PC-3 (cell line): ENCODE results near the gene TNKS1BP1. TPM values are rescaled to one million over a fixed set of nuclear protein-coding genes. Genes with fewer than 3 reads are reported as not detected.

Experiments
- ATAC-seq: fragments of 200-7000 bp; cut with Tn5 transposase; 2 replicates; pipeline ENCODE4 v1.9.1; 2020; ENCODE audit warnings: mild to moderate bottlenecking, moderate library complexity
- BruUV-seq: library from RNA; stranded (reverse); fragments of 400-500 nt; replicated peaks from 2 replicates; lab custom pipeline; 2021; lab: Mats Ljungman, UMichigan
- CTCF ChIA-PET: fragments of 300-600 bp; sonication (Branson Sonifier 250); formaldehyde crosslinking; loops from one replicate; lab custom pipeline; 2022; ENCODE audit warnings: antibody characterized with exemption; lab: Charles Lee
- POLR2A ChIA-PET: fragments of 300-600 bp; sonication (Branson Sonifier 250); formaldehyde crosslinking; loops from one replicate; lab custom pipeline; 2022; ENCODE audit warnings: antibody characterized with exemption; ENCODE audit not compliant: unreplicated experiment; lab: Charles Lee
- DNase-seq: peaks from one replicate; pipeline ENCODE4 v3.0.0-alpha.2; 2015
- H2AFZ ChIP-seq: fragments of 300-600 bp; sonication (generic); 2 replicates; pipeline ENCODE4 v1.6.0; 2016; ENCODE audit warnings: antibody characterized with exemption, low read length
- H3F3A ChIP-seq: fragments of 300-600 bp; sonication (generic); one replicate; pipeline ENCODE4 v1.6.0; 2017; ENCODE audit warnings: antibody characterized with exemption, low read length, control low read depth, mild to moderate bottlenecking; ENCODE audit not compliant: unreplicated experiment
- H3K27ac ChIP-seq: fragments of 300-600 bp; sonication (generic); 2 replicates; pipeline ENCODE4 v1.5.1; 2016; ENCODE audit warnings: mild to moderate bottlenecking, low read length
- H3K27me3 ChIP-seq: fragments of 300-600 bp; sonication (generic); 2 replicates; pipeline ENCODE4 v1.6.1; 2016; ENCODE audit warnings: low read length, mixed read lengths
- H3K36me3 ChIP-seq: fragments of 300-600 bp; sonication (generic); 2 replicates; pipeline ENCODE4 v1.6.1; 2016; ENCODE audit warnings: low read depth, mixed run types, low read length, mixed read lengths
- H3K4me1 ChIP-seq: fragments of 300-600 bp; sonication (generic); 2 replicates; pipeline ENCODE4 v1.5.1; 2016; ENCODE audit warnings: low read length; ENCODE audit not compliant: insufficient read depth
- H3K4me2 ChIP-seq: fragments of 300-600 bp; sonication (generic); 2 replicates; pipeline ENCODE4 v1.6.0; 2016; ENCODE audit warnings: low read length
- H3K4me3 ChIP-seq: fragments of 300-600 bp; sonication (generic); 2 replicates; pipeline ENCODE4 v1.5.1; 2016; ENCODE audit warnings: mild to moderate bottlenecking, low read length, mixed read lengths
- H3K79me2 ChIP-seq: fragments of 300-600 bp; sonication (generic); 2 replicates; pipeline ENCODE4 v1.6.1; 2017; ENCODE audit warnings: low read length, mixed read lengths
- H3K9ac ChIP-seq: fragments of 300-600 bp; sonication (generic); 2 replicates; pipeline ENCODE4 v1.6.0; 2016; ENCODE audit warnings: mild to moderate bottlenecking, low read length
- H3K9me2 ChIP-seq: fragments of 300-600 bp; sonication (generic); replicated peaks from 2 replicates; pipeline ENCODE4 v1.6.1; 2016; ENCODE audit warnings: mixed run types, low read length, mixed read lengths
- H3K9me3 ChIP-seq: fragments of 300-600 bp; sonication (generic); 2 replicates; pipeline ENCODE4 v1.6.1; 2016; ENCODE audit warnings: low read length, mixed read lengths
- H4K20me1 ChIP-seq: fragments of 300-600 bp; sonication (generic); 2 replicates; pipeline ENCODE4 v1.6.1; 2016; ENCODE audit warnings: low read length, mixed read lengths
- EZH2 ChIP-seq: fragments of 300-600 bp; sonication (generic); IDR thresholded peaks from one replicate; pipeline ENCODE4 v1.6.1; 2017; ENCODE audit warnings: antibody characterized with exemption, mild to moderate bottlenecking, low read length; ENCODE audit not compliant: unreplicated experiment
- EZH2phosphoT487 ChIP-seq: fragments of 300-600 bp; sonication (generic); IDR thresholded peaks from 2 replicates; pipeline ENCODE4 v1.6.1; 2018; ENCODE audit warnings: mild to moderate bottlenecking, antibody characterized with exemption, low read length, borderline replicate concordance
- intact Hi-C: fragments of 100-400 bp; cut with micrococcal nuclease; formaldehyde crosslinking; loops from 2 replicates; pipeline ENCODE4 v1.9.0; 2023
- total RNA-seq: library from RNA; depleted of rRNA; stranded (reverse); fragments of >200 nt; gene quantifications from 2 replicates; pipeline ENCODE4 v1.2.3, GENCODE V29; 2014
- TF ChIP-seq, protein P1 (sequence below): fragments of 300-600 bp; sonication (generic); conservative IDR thresholded peaks from 2 replicates; pipeline ENCODE4 v1.5.1; 2017; ENCODE audit warnings: antibody characterized with exemption, low read depth, mild to moderate bottlenecking, low read length

Gene TNKS1BP1
- total RNA-seq, 1 experiment from 2014 or later, result 89.6 TPM

DNA sequence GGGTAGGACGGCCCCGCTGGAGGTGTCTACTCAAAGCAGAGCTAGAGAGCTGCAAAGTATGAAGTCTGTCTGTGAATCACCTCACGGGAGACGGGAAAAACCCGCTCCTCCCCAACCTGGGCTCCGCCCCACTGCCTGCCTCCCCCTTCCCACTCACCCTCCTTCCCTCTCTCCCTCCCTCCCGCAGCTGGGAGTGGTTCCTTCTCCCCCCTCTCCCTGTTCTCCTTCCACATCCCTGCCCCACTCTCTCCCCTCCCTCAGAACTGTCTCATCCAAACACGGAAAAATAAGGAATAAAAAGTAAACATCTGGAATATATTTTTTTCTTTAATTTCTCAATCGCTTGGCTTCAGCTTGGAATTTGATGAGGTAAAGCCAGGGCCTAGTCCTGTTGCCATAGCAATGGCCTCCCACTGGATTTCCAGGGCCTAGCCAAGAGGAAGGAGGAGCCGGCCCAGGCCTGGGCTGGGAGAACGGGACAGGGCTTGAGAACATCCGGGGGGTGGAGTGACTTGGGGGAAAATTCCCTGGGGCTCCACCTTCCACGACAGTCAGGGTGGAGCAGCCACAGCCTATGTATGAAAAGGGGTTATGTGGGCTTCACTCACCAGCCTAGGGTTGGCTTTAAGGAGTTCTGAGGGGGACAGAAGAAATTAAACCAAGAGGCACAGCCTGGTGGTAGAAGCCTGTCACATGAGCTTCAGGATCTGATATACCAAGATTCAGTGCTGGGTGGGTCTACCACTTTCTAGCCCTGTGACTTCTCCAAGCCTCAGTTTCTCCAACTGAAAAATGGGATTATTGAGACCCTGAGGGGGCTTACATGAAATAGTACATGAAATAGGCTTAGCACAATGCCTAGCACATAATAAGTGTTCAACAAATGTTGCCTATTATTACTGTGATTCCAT is 2.2 kb downstream of the TNKS1BP1 start:
- H3K4me2 ChIP-seq, result peak overlapping the region; percentile 93
- H3K27me3 ChIP-seq, result no peaks in the 10 kb centered on the region
- intact Hi-C loops, result loop anchor here (1.0 to 5.0 kb wide), 3 partner anchors 11 to 1255 kb away; partner anchors contain the start of genes LPXN and ZFP91
- ChIA-PET CTCF (interaction anchor here (0.6 to 1.9 kb wide), 5 partner anchors 11 to 1329 kb away, joined by 3 to 9 read pairs (median 8); partner anchors contain the start of gene SSRP1), POLR2A (interaction anchor here (0.6 to 1.2 kb wide), 3 partner anchors 11 to 83 kb away, joined by 7 to 12 read pairs (median 7); partner anchors contain the start of gene SSRP1)
- TF ChIP-seq, protein P1, sequence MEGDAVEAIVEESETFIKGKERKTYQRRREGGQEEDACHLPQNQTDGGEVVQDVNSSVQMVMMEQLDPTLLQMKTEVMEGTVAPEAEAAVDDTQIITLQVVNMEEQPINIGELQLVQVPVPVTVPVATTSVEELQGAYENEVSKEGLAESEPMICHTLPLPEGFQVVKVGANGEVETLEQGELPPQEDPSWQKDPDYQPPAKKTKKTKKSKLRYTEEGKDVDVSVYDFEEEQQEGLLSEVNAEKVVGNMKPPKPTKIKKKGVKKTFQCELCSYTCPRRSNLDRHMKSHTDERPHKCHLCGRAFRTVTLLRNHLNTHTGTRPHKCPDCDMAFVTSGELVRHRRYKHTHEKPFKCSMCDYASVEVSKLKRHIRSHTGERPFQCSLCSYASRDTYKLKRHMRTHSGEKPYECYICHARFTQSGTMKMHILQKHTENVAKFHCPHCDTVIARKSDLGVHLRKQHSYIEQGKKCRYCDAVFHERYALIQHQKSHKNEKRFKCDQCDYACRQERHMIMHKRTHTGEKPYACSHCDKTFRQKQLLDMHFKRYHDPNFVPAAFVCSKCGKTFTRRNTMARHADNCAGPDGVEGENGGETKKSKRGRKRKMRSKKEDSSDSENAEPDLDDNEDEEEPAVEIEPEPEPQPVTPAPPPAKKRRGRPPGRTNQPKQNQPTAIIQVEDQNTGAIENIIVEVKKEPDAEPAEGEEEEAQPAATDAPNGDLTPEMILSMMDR, result no peak
- TF ChIP-seq EZH2phosphoT487 (no peak), EZH2 (no peak)
- peaks cover 7% of the 10 kb centered on the region for H3F3A ChIP-seq
- peaks cover 14% of the 10 kb centered on the region; the same call in 1 of the 2 replicates for H4K20me1 ChIP-seq
- H3K4me3 ChIP-seq, result peak overlapping the region; percentile 85
- H3K9me3 ChIP-seq, result no peaks in the 10 kb centered on the region
- peak overlapping the region; percentile 8 for H2AFZ ChIP-seq
- H3K27ac ChIP-seq, result peak overlapping the region; percentile 82
- peak; percentile 52 for ATAC-seq
- H3K79me2 ChIP-seq, result peaks cover 42% of the 10 kb centered on the region
- DNase-seq, result peak; percentile 93
- no peaks in the 10 kb centered on the region for H3K9me2 ChIP-seq
- H3K36me3 ChIP-seq, result peaks cover 27% of the 10 kb centered on the region
- H3K9ac ChIP-seq, result peak overlapping the region; percentile 56
- BruUV-seq, result TSS peak; percentile 18
- H3K4me1 ChIP-seq, result peaks cover 53% of the 10 kb centered on the region

DNA sequence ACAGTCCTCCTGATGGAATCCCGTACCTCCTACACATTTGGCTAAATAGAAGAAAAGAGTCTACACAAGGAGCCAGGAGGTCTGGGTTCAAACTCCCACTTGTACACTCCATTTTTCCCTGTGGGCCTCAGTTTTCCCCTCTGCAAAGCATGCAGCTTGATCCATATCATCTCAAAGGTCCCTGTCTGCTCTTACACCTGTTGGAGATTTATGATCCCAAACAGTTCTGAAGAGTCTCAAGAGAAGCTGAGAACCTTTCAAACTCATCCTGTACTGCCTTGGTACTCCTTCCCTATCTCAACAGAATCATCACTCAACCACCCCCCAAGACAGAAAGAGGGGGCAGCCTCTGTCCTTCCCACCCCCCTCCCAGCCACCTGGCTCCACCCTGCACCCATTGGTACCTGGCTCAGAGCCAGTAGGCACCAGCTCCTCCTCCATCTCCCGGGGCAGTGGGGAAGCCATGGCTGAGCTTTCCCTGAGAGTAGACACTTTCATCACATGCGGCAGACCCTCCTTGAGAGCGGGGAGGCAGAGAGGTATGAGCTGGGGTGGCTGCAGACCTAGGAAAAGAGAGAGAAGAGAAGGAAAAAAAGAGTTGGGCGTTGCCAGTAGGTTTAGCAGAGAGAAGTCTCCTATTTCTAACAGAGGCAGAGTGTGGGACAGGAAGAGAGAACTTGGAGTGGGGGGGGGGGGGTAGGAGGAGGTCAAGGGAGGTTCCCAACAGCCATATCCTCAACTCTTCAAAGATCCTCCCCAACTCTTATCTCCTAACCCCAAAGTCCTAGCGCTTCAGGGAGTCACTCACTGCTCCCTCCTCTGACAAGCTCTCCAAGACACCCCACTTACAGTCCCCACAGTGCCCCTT is 3.1 kb downstream of the TNKS1BP1 start:
- Histone ChIP-seq H3K27me3 (no peaks in the 10 kb centered on the region), H2AFZ (peak overlapping the region; percentile 8), H3K27ac (peak overlapping the region; percentile 82), H4K20me1 (peaks cover 14% of the 10 kb centered on the region; the same call in 1 of the 2 replicates), H3K9ac (peak overlapping the region; percentile 56), H3K9me2 (no peaks in the 10 kb centered on the region), H3K4me2 (peak overlapping the region; percentile 93), H3F3A (peaks cover 7% of the 10 kb centered on the region), H3K4me3 (peak overlapping the region; percentile 85), H3K9me3 (no peaks in the 10 kb centered on the region), H3K79me2 (peaks cover 42% of the 10 kb centered on the region), H3K36me3 (peaks cover 27% of the 10 kb centered on the region), H3K4me1 (peaks cover 48% of the 10 kb centered on the region)
- BruUV-seq, result no TSS peak
- DNase-seq (peak; percentile 24), ATAC-seq (no peak)
- CTCF ChIA-PET, result interaction anchor here (0.6 to 1.4 kb wide), 4 partner anchors 10 to 1330 kb away, joined by 3 to 8 read pairs (median 6); partner anchors contain the start of gene SSRP1
- intact Hi-C loops, result loop anchor here (1.0 to 5.0 kb wide), 3 partner anchors 10 to 1256 kb away; partner anchors contain the start of genes LPXN and ZFP91
- POLR2A ChIA-PET, result interaction anchor here (0.6 to 1.2 kb wide), 4 partner anchors 10 to 209 kb away, joined by 4 to 12 read pairs (median 7); partner anchors contain the start of gene SSRP1
- TF ChIP-seq, protein P1, result no peak
- TF ChIP-seq EZH2 (no peak), EZH2phosphoT487 (no peak)
